ENCODE results near the gene DRD2. TPM values are rescaled to one million over a fixed set of nuclear protein-coding genes. Genes with fewer than 3 reads are reported as not detected.

Gene DRD2
- total and polyA plus RNA-seq, 9 donors: 0.02 to 1.0 (median 0.25) TPM; not detected in 2

GRCh38 chr11:113518716-113519495 lies 43.7 kb upstream of the DRD2 start:
- no peaks in the 10 kb centered on the region for H3K36me3 ChIP-seq
- TF ChIP-seq POLR2A (IDR thresholded peaks at IDR 0.05): no peak
- no peak for TF ChIP-seq EP300 (IDR thresholded peaks at IDR 0.05)
- no peak for TF ChIP-seq CTCF (IDR thresholded peaks at IDR 0.05)
- no peak overlapping the region for H3K4me3 ChIP-seq
- H3K27me3 ChIP-seq: no peaks in the 10 kb centered on the region
- intact Hi-C loops (cut with DNase I): no loop called here
- DNase-seq: no peak
- H3K4me1 ChIP-seq (ENCODE audit: insufficient read depth): no peaks in the 10 kb centered on the region
- H3K27ac ChIP-seq: no peak overlapping the region
- 66 to 78% (median 75%) methylated on average over 5 of the region's 5 CpGs for WGBS, 3 donors
- H3K9me3 ChIP-seq: no peaks in the 10 kb centered on the region

- intact Hi-C loops (cut with DNase I): no loop called here
- Histone ChIP-seq H3K4me3 (no peak overlapping the region), H3K9me3 (no peaks in the 10 kb centered on the region), H3K27me3 (no peaks in the 10 kb centered on the region), H3K4me1 (ENCODE audit: insufficient read depth) (no peaks in the 10 kb centered on the region), H3K27ac (no peak overlapping the region), H3K36me3 (no peaks in the 10 kb centered on the region)
- DNase-seq: no peak
- WGBS, 3 donors: 91 to 97% (median 94%) methylated on average over 6 of the region's 6 CpGs
- TF ChIP-seq EP300 (IDR thresholded peaks at IDR 0.05) (no peak), POLR2A (IDR thresholded peaks at IDR 0.05) (no peak), CTCF (IDR thresholded peaks at IDR 0.05) (no peak)
These were observed 42.2 kb upstream of the DRD2 start for GRCh38 chr11:113517361-113517760.

- Histone ChIP-seq H3K27ac (no peak overlapping the region), H3K27me3 (no peaks in the 10 kb centered on the region), H3K4me1 (ENCODE audit: insufficient read depth) (no peaks in the 10 kb centered on the region), H3K9me3 (no peaks in the 10 kb centered on the region), H3K36me3 (no peaks in the 10 kb centered on the region), H3K4me3 (no peak overlapping the region)
- WGBS, 3 donors: 69 to 78% (median 78%) methylated on average over 2 of the region's 2 CpGs
- DNase-seq: no peak
- intact Hi-C loops (cut with DNase I): no loop called here
- no peak for TF ChIP-seq CTCF (IDR thresholded peaks at IDR 0.05)
- TF ChIP-seq EP300 (IDR thresholded peaks at IDR 0.05): no peak
- no peak for TF ChIP-seq POLR2A (IDR thresholded peaks at IDR 0.05)
These were observed 39.7 kb upstream of the DRD2 start for GRCh38 chr11:113514856-113515255.

GRCh38 chr11:113507341-113507740 lies 32.1 kb upstream of the DRD2 start:
- TF ChIP-seq EP300 (IDR thresholded peaks at IDR 0.05) (no peak), CTCF (IDR thresholded peaks at IDR 0.05) (no peak), POLR2A (IDR thresholded peaks at IDR 0.05) (no peak)
- Histone ChIP-seq H3K4me3 (no peak overlapping the region), H3K27me3 (no peaks in the 10 kb centered on the region), H3K9me3 (no peaks in the 10 kb centered on the region), H3K27ac (no peak overlapping the region), H3K4me1 (ENCODE audit: insufficient read depth) (no peaks in the 10 kb centered on the region), H3K36me3 (no peaks in the 10 kb centered on the region)
- intact Hi-C loops (cut with DNase I): no loop called here
- no peak for DNase-seq
